ENCODE data around the gene ANKRD65. TPM values are rescaled to one million over a fixed set of nuclear protein-coding genes. Genes with fewer than 3 reads are reported as not detected.

ANKRD65 gene
- total RNA-seq, 1 donor from 2014 or later, result 0.64 TPM

DNA sequence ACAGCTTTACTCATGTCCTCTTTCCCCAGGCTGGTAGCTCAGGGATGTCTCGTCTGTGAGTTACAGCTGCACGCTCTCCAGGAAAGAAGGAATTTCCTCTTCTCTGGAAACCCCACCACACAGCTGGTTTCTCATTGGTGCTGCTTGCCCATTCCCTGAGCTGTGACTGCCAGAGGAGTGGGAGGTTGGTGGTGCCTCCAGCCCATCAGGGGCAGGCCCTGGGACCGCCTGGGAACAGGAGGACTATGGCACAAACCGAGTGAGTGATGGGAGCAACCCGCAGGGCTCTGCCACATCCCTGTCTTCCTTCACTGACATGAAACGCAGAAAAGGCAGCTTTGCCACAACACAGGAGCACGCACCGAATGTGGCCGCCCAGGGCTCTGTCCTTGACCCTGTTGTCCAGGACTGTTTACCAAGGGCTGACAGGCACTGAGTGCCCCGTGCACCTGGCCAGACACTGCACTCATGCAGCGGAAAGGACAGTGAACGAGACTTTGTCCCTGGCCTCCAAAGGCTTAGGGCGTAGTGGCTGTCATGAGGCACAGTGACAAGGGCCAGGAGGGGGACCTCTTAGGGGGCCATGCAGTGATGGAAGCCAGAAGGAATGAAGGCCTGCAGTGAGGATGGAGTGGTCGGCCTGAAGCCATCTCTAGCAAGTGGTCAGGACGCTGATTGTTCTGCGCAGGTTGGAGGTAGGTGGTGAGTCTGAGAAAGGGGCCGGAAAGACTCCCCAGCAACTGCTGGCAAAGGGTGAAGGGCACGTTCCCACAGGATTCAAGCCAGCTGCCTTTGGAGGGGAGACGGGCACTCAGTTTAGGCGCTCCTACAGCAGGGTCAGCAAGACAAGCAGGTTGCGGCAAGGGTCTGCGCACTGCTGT lies 20.3 kb downstream of the ANKRD65 start:
- Mint-ChIP-seq H3K36me3 (ENCODE audit: low read depth, unreplicated experiment) (peaks cover 17% of the 10 kb centered on the region), H3K4me1 (ENCODE audit: low read depth, unreplicated experiment) (peaks cover 38% of the 10 kb centered on the region), H3K4me3 (ENCODE audit: unreplicated experiment) (peak overlapping the region; percentile 92), H3K9me3 (ENCODE audit: unreplicated experiment) (no peaks in the 10 kb centered on the region), H3K27me3 (ENCODE audit: low read depth, unreplicated experiment) (no peaks in the 10 kb centered on the region), H3K27ac (ENCODE audit: unreplicated experiment) (peak overlapping the region; percentile 90)
- DNase-seq (ENCODE audit: low read depth) (no peak), FAIRE-seq (no peak)
- peak overlapping the region; percentile 90 for H3K4me3 ChIP-seq (ENCODE audit: insufficient read depth, low read depth, low read length)
- H3K27me3 ChIP-seq (ENCODE audit: insufficient read depth, low read length), result no peaks in the 10 kb centered on the region
- H3K4me1 ChIP-seq (ENCODE audit: insufficient read depth, low read length), result peaks cover 33% of the 10 kb centered on the region
- no peaks in the 10 kb centered on the region for H3K9me3 ChIP-seq (ENCODE audit: insufficient read depth, low read depth, low read length)
- peaks cover 85% of the 10 kb centered on the region for H3K79me2 ChIP-seq (ENCODE audit: insufficient read depth, low read length)
- peaks cover 42% of the 10 kb centered on the region for H4K20me1 ChIP-seq (ENCODE audit: insufficient read depth, low read length)
- H3K27ac ChIP-seq (ENCODE audit: low read depth, low read length), result peak overlapping the region; percentile 73
- peak overlapping the region; percentile 98 for H3K4me2 ChIP-seq (ENCODE audit: low read length)
- no peak overlapping the region for H2AFZ ChIP-seq (ENCODE audit: low read depth, low read length)
- peak overlapping the region; percentile 94 for H3K9ac ChIP-seq (ENCODE audit: low read length)
- no peak for TF ChIP-seq CTCF (IDR thresholded peaks at IDR 0.05; ENCODE audit: insufficient read depth, low read depth, low read length)
- no peak for TF ChIP-seq EZH2 (IDR thresholded peaks at IDR 0.05; ENCODE audit: insufficient read depth, low read length)
- peaks cover 33% of the 10 kb centered on the region for H3K36me3 ChIP-seq (ENCODE audit: insufficient read depth, low read length)

GRCh38 chr1:1399872-1400575 lies 21.1 kb downstream of the ANKRD65 start:
- Mint-ChIP-seq H3K27ac (ENCODE audit: unreplicated experiment) (peak overlapping the region; percentile 90), H3K27me3 (ENCODE audit: low read depth, unreplicated experiment) (no peaks in the 10 kb centered on the region), H3K4me3 (ENCODE audit: unreplicated experiment) (peak overlapping the region; percentile 92), H3K4me1 (ENCODE audit: low read depth, unreplicated experiment) (peaks cover 36% of the 10 kb centered on the region), H3K9me3 (ENCODE audit: unreplicated experiment) (no peaks in the 10 kb centered on the region), H3K36me3 (ENCODE audit: low read depth, unreplicated experiment) (peaks cover 21% of the 10 kb centered on the region)
- TF ChIP-seq EZH2 (IDR thresholded peaks at IDR 0.05; ENCODE audit: insufficient read depth, low read length), result no peak
- TF ChIP-seq CTCF (IDR thresholded peaks at IDR 0.05; ENCODE audit: insufficient read depth, low read depth, low read length), result no peak
- no peaks in the 10 kb centered on the region for H3K9me3 ChIP-seq (ENCODE audit: insufficient read depth, low read depth, low read length)
- H3K4me2 ChIP-seq (ENCODE audit: low read length), result peak overlapping the region; percentile 98
- peak overlapping the region; percentile 73 for H3K27ac ChIP-seq (ENCODE audit: low read depth, low read length)
- H3K4me3 ChIP-seq (ENCODE audit: insufficient read depth, low read depth, low read length), result peak overlapping the region; percentile 90
- H3K36me3 ChIP-seq (ENCODE audit: insufficient read depth, low read length), result peaks cover 32% of the 10 kb centered on the region
- DNase-seq (ENCODE audit: low read depth), result peak; percentile 10
- H2AFZ ChIP-seq (ENCODE audit: low read depth, low read length), result peak overlapping the region; percentile 43
- no peaks in the 10 kb centered on the region for H3K27me3 ChIP-seq (ENCODE audit: insufficient read depth, low read length)
- peaks cover 50% of the 10 kb centered on the region for H4K20me1 ChIP-seq (ENCODE audit: insufficient read depth, low read length)
- H3K4me1 ChIP-seq (ENCODE audit: insufficient read depth, low read length), result peaks cover 32% of the 10 kb centered on the region
- no peak for FAIRE-seq
- peaks cover 85% of the 10 kb centered on the region for H3K79me2 ChIP-seq (ENCODE audit: insufficient read depth, low read length)
- peak overlapping the region; percentile 94 for H3K9ac ChIP-seq (ENCODE audit: low read length)

All from astrocyte (in vitro differentiated cells and primary cell).